C4-2B (cell line): ENCODE data around the gene SERPINB1.

Experiments used
- CTCF ChIP-seq: fragments of 450-650 bp; conservative IDR thresholded peaks from 2 replicates; pipeline ENCODE4 v1.5.1; 2017; ENCODE audit warnings: mild to moderate bottlenecking
- ZFX ChIP-seq: fragments of 450-650 bp; IDR thresholded peaks from 2 replicates; pipeline ENCODE4 v1.6.1; 2017

- TF ChIP-seq CTCF: no peak
- no peak for TF ChIP-seq ZFX
Observed at GRCh38 chr6:2859185-2859700, 17.6 kb upstream of the SERPINB1 start.
